DMS53 treated with DMSO at 0.1 percent for 48 hours (cell line): ENCODE measurements around the gene TAS1R3.
"Not testable (repeated sequence)": the region's sequence is repeated elsewhere in the genome, so short reads cannot be mapped to it uniquely, and the experiment has no call there.

Source experiments
- DNase-seq: peaks from one replicate; lab custom pipeline; 2025; ENCODE audit not compliant: unreplicated experiment; lab: John Stamatoyannopoulos, UW

Gene TAS1R3

DNA sequence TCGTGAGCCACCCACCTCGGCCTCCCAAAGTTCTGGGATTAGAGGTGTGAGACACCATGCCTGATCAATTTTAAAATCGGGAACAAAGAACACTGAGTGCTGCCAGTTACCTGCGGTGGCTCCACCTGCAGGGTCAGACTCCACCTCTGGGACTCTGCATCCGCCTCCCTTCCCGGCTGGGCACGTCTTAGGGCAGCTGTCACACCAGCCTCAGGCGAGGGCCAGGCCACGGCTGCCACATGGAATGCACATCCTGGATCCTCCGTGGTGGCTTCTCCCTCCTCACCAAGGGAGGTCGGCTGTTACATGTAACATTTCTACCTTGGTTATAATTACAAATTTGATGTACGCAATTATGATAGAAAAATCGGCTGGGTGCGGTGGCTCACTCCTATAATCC, 33.2 kb downstream of the TAS1R3 start:
- DNase-seq = no peak

GRCh38 chr1:1365875-1366698, 35.0 kb downstream of the TAS1R3 start:
- no peak for DNase-seq

GRCh38 chr1:1366699-1367066, 35.6 kb downstream of the TAS1R3 start:
- no peak for DNase-seq

DNA sequence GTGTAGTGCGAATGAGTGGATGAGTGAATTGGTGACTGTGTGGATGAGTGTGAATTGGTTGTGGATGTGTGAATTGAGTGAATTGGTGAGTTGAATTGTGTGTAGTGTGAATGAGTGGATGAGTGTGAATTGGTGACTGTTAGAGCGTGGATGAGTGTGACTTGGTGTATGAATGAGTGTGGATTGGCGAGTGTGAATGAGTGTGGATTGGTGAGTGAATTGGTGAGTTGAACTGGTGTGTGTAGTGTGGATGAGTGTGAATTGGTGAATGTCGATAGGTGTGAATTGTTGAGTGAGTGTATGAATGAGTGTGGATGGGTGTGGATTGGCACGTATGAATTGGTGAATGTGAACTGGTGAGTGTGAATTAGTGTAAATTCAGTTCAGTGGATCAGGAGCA, 36.2 kb downstream of the TAS1R3 start:
- no peak for DNase-seq

DNA sequence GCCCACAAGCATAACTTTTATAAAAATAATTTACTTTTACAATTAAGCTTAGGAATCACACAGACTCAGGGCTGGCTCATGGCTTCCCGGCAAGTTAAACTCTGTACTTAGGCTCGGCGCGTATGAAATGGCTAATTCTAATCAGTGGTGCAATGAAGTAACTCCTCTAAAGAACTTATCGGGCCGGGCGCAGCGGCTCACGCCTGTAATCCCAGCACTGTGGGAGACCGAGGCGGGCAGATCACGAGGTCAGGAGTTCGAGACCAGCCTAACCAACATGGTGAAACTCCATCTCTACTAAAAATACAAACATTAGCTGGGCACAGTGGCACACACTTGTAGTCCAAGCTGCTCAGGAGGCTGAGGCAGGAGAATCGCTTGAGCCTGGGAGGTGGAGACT, 39.0 kb downstream of the TAS1R3 start:
- DNase-seq = not testable (repeated sequence)

DNA sequence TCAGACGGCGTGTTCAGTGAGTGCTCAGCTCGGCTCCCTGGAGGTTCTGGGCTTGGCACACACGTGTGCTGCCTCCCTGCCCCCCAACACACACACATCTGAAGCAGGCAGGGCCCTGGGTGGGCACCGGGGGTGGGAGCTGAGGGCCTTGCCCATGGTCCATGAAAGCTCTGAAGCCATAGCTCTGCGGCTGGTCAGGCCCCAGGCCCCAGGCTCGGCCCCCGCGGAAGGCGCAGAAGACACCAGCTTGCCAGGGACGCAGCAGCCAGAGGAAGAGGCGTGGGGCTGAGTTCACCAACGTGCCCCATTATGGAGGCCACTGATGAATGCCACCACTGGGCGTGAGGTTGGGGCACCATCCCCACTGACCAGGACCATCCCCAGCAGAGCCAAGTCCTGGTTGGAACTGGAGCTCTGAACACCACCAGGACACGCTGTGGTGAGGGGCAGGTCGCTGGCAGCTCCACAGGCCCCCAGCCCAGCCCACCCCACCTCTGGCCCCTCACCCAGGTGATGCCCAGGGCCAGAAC, 39.8 kb downstream of the TAS1R3 start:
- no peak for DNase-seq

DNA sequence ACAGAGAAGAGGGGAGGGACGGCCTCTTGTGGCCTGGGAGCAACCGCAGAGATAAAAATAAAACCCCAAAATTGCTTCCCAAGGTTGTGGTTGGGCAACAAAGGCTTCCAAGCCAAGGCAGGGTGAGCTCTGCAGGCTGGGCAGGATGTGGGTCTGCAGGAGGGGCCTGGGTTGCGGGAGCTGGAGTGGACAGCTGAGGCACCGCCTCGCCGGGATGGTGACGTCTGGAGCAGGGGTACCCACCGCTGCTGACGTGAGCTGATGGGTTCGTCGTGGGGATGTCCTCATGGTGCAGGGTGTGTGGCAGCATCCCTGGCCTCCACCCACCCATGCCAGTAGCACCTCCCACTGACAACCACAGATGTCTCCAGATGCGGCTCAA, 40.3 kb downstream of the TAS1R3 start:
- DNase-seq = no peak

GRCh38 chr1:1371746-1372711, 40.9 kb downstream of the TAS1R3 start:
- peak; percentile 70 for DNase-seq

GRCh38 chr1:1373051-1373814, 42.2 kb downstream of the TAS1R3 start:
- DNase-seq = no peak

DNA sequence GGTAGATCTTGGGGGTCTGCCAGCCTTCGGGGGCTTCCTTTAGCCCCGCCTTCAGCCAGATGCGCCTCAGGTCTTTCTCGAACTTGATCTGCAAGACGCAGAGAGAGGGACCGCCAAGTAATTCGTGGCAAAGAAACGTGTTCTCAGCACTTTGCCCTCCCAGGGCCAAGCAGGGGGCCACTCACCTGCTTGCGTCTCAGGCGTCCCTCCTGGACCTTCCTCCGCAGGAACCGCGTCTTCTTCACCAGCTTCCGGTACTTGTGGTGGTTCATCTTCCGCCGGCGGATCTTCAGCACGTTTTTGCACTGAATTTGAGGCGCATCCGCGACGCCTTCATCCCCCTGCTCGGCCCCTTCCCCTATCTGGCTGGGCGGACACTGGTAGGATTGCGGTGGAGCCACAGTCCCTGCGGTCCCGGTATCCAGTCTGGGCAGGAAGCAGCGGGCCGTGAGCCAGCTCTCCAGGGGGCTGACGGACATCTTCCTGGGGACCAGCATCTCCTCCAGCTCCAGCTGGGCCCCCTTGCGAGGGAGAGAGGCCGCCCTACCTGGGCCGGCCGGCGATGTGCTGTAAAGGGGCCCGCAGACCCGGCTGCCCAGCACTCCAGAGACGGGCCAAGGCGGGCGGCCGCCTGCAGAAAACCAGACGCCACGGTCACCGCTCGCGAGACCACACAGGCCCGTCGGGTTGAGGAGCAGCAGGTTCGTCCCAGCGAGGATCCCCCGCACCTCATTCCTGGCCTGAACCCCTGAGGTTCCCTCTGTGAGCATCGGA, 42.9 kb downstream of the TAS1R3 start:
- DNase-seq = no peak

DNA sequence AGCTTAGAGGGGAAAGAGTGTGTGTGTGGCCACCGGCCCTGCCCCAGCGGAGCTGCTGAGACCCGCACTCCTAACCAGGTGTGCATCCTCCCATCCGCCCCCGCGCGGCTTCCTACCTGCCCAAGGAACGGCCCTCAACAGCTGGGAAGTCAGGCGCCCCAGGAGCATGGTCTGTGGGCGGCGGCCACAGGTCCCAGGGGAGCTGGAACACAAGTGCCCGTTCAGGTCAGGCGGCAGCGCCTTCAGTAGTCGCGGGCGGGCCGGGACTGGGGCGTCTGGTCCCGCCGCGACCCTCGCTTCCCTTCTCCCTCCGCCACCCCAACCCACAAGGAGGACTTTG, 43.5 kb downstream of the TAS1R3 start:
- DNase-seq = no peak

DNA sequence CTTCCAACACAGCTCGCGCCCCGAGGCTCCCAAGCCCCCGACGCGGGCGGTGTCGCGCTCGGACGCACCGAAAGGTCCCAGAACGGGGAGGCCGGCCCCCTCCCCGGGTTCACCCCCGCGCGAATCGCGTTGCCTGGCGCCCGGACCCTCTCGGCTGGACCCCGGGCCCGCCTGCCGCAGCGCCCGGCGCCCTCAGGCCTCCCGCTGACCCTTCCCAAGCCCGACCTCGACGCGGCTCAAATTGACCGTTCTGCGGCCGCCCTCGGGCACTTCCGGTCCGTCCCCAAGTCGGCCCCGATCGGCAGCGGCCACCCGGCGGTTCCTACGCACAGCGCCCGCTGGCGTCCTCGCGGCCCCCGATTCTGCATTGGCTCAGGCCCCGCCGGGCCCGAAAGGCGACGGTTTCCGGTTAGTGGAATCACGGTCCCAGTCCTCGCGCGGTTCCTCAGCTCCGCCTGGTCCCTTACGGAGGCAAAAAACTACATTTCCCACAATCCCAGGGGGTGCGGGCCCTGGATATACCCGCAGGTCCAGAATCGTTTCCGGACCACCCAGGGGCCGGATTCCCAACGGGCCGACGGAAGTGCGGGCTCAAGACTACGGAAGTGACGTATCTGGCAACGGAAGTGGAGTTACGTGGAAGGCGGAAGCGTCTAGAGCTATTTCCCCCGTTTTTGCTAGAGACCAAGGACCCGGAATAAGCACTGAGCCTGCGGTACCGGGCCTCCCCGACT, 44.0 kb downstream of the TAS1R3 start, which contains the start of gene AURKAIP1:
TSS of gene AURKAIP1 (minus strand) at position 279 of the 734 bp plus-strand sequence. CDS start 451 bp downstream, outside the sequence.
- DNase-seq = peak; percentile 97

- DNase-seq = no peak
Observed at GRCh38 chr1:1376551-1377226, 45.6 kb downstream of the TAS1R3 start.

DNA sequence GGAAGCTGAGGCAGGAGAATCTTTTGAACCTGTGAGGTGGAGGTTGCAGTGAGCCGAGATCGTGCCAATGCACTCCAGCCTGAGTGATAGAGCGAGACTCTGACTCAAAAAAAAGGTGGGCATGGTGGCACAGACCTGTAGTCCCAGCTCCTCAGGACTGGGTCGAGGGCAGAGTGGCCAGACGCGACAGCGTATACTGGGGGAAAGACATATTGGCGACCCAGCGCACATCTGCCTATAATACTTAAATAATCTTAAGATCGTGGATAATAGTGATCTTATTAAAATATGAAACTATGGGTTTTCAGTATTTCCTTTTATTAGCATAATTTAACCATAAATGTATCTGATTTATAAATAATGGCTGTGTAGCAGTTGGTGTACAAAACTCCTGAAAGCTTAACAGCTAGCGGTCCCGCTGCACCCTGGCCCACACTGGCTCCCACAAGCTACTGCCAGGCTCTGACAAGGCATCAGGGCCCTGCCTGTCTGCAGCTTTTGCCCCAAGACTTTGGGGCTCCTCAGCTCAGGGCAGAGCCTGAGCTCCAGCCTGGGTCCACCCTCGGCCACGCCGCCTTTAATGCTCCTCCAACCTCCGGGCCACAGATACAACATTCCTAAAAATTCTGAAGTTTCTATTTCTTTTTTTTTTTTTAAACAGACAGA, 46.6 kb downstream of the TAS1R3 start:
- DNase-seq = no peak

GRCh38 chr1:1380860-1381259, 49.8 kb downstream of the TAS1R3 start:
- DNase-seq = no peak

GRCh38 chr1:1381294-1381693, 50.2 kb downstream of the TAS1R3 start:
- DNase-seq = no peak
